Mammary epithelial cell (primary cell): Measurements from ENCODE around the gene LRATD1.

ENCODE experiments used
- CTCF ChIP-seq, 2 donors: IDR thresholded peaks in 1 of 2; conservative IDR thresholded peaks in 1 of 2; 2 replicates each; pipeline ENCODE4 v1.5.1; 2011 to 2012; ENCODE audit warnings: inconsistent platforms in 2 of 2, low read length in 2 of 2, mild to moderate bottlenecking in 2 of 2, control low read depth in 1 of 2, low read depth in 1 of 2; ENCODE audit not compliant: insufficient read depth in 1 of 2; ENCODE audit errors: extremely low read depth in 1 of 2
- EZH2 ChIP-seq: IDR thresholded peaks from 2 replicates; pipeline ENCODE4 v1.6.1; 2012; ENCODE audit warnings: low read length, inconsistent platforms, borderline replicate concordance

- TF ChIP-seq CTCF (conservative IDR thresholded peaks at IDR 0.05 in 1 of 2, IDR thresholded peaks at IDR 0.05 in 1 of 2; ENCODE audit: extremely low read depth in 1 of 2, insufficient read depth in 1 of 2, low read depth in 1 of 2, low read length in 2 of 2) (no peak), EZH2 (no peak)
Measured at GRCh38 chr2:14661163-14661562, 28.6 kb downstream of the LRATD1 start.
